ENCODE data around the gene TSPAN32.
"Not testable (repeated sequence)": the region's sequence is repeated elsewhere in the genome, so short reads cannot be mapped to it uniquely, and the experiment has no call there.

Gene TSPAN32

DNA sequence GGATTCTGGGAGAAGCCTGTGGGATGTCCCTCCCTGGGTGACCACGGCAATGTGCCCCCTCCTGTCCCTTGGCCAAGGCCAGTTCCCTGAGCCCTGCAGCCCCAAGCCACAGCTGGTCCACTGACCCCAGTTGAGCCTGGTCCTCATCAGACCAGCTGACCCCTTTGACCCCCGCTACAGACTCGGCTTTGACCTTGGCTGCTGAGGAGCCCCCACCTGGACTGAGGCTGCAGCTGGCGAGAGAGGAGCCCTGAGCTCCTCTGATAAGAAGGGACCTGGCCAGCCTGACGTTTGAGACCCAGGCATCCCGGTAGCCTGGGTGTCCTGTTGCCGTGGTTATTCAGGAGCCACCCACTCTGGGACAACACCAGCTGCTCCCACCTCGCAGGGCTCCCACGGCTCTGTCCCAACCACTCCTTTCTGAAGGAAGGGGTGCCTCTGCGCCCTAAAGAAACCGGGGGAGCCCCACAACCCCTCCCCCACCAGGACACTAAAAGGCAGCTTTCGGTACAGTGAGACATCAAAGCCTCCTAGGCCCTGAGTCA, 34.4 kb upstream of the TSPAN32 start:
- DNase-seq, result no peak

GRCh38 chr11:2267851-2268728, 33.7 kb upstream of the TSPAN32 start:
- no peak for DNase-seq

GRCh38 chr11:2268729-2269600, 32.8 kb upstream of the TSPAN32 start:
- no peak for DNase-seq

- DNase-seq, result no peak
Observed at GRCh38 chr11:2269601-2270321, 32.1 kb upstream of the TSPAN32 start.

DNA sequence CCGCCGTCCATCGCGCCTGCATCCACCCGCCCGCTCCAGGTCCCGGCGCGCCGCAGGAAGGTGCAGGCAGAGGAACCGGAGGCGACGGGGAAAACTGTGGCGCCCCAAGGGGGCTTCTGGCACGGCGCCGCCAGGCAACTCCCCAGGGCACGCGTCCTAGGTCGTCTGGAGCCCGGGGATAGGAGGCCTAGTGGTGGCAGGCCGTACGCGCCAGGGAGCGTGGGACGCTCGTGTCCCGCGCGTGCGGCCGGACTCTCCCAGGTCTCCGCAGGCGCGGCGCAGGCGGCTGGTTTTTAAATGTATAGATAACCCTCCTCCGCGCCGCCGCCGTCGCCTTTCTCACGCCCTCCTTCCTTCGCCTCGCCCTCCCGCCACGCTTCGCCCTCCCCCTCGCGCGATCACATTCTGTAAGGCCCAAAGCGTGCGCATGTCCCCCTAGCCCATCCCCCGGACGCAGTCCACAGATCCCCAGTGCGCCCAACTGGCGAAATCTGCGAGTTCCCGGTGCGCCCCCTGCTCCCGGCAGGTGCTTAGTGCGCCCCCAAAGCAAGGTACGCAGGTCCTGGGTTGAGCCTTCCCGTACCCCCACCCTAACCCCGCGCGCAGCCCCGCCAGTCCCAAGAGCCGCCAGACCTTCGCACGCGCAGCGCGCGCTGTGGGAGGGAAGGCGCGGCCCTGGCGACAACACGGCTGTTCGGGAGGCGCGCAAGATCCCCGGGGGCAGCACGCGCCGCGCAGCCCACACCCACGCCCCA, 31.3 kb upstream of the TSPAN32 start, which contains the start of gene ASCL2:
Gene ASCL2, minus strand, starts transcription at position 267 of the 755 bp plus-strand sequence. Its CDS starts 256 bp downstream, at position 11.
- DNase-seq, result no peak

DNA sequence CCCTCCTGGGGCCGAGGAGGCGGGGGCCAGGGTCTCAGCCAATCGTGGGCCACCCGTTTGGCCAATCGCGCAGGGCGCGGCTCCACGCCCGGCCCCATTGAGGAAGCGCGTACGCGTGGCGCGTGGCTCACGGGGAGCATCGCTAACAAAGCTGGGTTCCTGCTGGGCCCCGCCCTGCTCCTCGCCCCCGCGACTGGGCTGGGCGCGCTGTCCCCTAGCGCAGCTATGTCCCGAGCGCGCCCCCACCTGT, 30.8 kb upstream of the TSPAN32 start:
- no peak for DNase-seq

- DNase-seq, result no peak
Observed at GRCh38 chr11:2271327-2272227, 30.2 kb upstream of the TSPAN32 start.

GRCh38 chr11:2272228-2272945, 29.4 kb upstream of the TSPAN32 start:
- DNase-seq, result no peak

- no peak for DNase-seq
Observed at GRCh38 chr11:2272946-2273280, 28.9 kb upstream of the TSPAN32 start.

DNA sequence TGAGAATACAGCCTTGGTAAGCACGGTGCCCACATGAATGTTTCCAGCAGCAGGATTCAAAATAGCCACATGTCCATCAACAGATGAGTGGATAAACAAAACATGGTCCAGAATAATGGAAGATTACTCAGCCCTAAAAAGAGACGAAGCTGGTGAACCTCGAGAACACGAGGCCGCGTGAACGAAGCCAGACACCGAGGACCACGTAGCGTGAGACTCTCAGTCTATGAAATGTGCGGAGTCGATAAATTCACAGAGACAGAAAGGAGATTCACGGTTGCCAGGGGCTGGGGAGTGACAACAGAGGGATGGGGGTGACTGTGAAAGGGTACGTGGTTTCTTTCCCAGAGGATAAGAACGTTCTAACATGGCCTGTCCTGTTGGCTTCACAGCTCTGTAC, 28.5 kb upstream of the TSPAN32 start:
- DNase-seq, result no peak

DNA sequence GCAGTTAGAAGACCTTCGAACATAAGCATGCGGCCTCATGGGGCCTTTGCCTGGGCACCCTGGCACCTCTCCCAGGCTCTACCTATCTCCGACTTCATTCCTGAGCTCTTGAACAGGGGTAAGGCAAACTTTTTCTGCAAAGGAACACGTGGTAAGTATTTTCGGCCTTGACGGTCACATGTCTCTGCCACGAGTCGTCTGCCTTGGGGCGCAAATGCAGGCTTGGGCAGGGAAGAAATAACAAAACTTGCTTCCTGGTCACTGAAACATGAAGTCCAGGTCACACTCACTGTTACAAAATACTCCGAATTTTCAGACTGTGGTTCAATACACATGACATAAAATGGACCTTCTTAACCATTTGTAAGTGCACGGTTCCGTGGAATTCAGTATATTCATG, 28.0 kb upstream of the TSPAN32 start:
- DNase-seq, result no peak

DNA sequence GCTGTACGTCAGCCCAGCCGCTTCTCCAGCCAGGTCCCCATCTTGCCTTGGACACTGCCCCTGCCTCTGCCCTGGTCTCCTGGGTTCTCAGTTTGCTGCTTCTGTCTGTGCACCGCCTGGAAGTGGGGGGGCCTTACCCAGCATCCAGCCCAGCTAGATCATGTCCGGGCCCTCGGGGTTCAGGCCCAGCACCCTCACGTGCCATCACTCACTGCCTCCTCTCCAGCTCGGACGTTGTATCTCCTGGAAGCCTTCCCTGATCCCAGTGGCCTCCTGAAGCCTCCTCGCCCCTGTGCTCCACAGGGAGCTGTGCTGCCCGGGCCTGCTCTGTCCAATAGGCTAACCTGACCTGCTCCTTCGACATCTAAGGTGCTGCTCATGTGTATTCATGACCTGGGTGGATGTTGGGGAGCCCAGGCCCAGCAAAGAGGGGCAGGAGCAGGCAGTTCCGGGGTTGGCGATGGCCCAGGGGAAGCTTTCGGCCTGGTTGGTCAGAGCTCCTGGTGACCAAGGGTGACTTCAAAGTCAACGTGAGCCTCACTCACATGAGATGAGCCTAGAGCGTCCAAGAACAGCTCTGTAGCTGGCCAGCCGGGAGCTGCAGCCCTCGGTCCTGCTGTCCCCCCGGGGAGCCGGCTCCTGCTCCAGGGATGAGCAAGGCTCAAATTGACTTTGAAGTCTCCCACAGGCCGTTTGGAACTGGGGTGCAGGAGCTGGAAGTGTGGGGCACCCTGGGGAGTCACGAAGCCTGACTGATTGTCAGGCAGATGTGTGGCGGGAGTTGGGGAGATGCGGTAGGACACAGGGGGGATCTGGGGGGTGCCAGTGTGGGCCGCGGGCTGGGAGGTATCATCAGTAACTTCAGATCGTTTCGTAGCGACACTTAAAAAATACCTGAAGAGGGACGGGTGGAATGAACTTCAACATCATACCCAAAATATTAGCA, 26.2 kb upstream of the TSPAN32 start:
- DNase-seq, result no peak

DNA sequence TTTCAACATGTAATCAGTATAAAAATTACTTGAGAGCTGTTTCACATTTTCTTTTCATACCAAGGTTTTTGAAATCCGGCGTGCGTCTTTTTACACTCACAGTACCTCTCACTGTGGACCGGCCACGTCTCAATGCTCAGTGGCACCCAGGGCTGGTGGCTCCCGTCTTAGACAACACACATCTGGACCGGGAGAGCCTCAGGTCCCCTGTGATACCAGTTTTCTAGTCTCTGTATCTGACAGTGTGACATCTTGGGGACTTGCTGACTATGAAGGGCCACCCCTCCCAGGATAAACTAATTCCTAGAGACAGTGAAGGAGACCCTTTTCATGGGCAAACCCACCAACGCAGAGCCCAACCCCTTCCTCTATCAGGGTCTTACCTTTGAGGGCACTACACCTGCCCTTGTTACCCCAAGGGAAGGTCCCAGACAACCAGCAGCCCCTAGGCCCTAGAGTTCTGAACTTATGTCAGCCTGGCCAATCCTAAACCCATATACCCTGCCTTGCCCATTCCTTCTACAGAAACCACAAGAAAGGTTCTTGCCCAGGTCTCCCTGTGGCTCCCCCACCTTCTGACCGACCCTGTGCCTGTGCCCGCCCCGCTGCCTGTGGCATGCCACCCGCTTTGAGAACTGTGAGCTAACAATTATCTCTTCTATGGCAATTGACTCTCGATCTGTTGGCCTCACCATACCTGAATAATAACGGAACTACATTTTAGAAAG, 25.4 kb upstream of the TSPAN32 start:
- DNase-seq, result no peak

DNA sequence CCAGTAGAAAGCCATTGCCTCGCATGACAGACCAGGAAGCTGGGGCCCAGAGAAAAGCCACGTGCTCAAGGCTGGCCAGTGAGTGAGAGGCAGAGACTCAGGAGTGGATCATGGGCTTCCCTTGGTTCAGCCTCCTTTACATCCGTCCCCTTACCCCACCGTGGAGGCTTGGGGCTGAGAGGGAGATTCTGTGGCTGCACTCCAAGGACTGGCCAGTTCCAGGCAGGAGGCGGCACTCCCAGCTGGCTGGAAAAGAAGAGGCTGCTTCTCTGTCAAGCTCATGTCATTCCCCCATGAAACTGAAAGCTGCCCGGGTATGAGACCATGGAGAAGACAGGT, 24.8 kb upstream of the TSPAN32 start:
- DNase-seq, result no peak

DNA sequence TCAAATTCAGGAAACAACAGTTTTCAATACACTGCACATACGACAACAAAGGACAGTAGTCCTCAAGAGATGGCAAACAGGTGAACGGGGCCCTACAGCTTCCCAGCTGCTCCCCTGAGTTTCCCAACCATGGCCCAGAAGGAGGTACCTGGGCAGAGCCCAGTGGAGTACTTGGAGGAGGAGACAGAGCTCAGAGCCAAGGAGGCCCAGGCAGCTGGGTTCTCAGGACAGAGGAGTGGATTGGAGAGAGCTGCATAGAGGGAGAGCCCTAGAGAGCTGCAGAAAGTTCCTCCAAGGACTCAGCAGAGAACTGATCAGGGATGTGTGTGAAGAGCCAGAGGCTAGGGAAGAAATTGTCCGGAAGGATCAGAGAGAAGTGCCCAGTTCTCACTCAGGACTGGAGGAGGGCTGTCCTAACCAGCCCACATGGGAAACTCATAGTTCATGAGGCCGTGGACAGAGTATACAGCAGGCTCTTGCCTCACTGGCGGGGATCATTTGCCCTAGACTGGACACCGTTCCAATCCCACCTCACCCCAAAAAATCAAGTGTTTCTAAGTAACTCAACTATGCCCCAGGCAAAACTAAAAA, 23.8 kb upstream of the TSPAN32 start:
- no peak for DNase-seq

GRCh38 chr11:2280208-2280607, 21.6 kb upstream of the TSPAN32 start:
- DNase-seq, result no peak

DNA sequence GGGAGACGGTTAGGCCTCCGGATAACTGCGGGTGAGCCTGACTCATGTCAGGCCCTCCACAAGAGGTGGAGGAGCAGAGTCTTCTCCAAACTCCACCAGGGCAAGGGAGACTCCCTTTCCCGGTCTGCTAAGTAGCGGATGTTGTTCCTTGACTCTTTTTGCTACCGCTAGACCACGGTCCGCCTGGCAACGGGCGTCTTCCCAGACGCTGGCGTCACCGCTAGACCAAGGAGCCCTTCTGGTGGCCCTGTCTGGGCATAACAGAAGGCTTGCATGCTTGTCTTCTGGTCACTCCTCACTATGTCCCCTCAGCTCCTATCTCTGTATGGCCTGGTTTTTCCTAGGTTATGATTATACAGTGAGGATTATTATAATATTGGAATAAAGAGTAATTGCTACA, 15.5 kb upstream of the TSPAN32 start:
- DNase-seq, result not testable (repeated sequence)

DNA sequence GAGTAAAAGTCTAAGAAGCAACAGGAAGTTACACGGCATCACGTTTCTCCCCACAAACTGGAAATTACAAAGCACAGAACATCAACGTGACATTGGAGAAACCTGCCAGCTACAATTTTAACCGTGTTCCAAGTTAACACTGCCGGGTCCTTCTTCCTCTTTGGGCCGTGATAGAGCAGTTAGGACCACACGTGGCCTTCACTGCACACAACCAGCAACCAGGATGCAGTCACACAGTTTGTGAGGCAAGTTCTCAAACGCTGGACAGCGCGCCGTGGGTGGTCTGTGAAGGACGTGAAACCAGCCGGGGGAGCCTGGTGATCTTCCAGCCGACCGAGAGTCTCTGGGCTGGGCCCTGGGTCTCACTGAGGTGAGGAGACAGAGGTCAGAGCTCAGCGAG, 14.7 kb upstream of the TSPAN32 start:
- no peak for DNase-seq

Measured in effector CD8-positive, alpha-beta T cell (primary cell).